Karpas-422 (cell line): Measurements from ENCODE around the gene SEL1L2. TPM values are rescaled to one million over a fixed set of nuclear protein-coding genes. Genes with fewer than 3 reads are reported as not detected.

Experiments
- DNase-seq: peaks from one replicate; pipeline ENCODE4 v3.0.0-alpha.2; 2015
- H2AFZ ChIP-seq: fragments of 200-600 bp; sonication (generic); 2 replicates; pipeline ENCODE4 v1.6.1; 2014; ENCODE audit warnings: antibody characterized with exemption, low read length, mixed read lengths
- H3K27ac ChIP-seq: fragments of 200-600 bp; sonication (generic); 2 replicates; pipeline ENCODE4 v1.5.1; 2014; ENCODE audit warnings: mild to moderate bottlenecking, low read length, moderate library complexity
- H3K27me3 ChIP-seq: fragments of 200-600 bp; sonication (generic); 2 replicates; pipeline ENCODE4 v1.6.1; 2014; ENCODE audit warnings: low read length, mixed read lengths
- H3K36me3 ChIP-seq: fragments of 200-600 bp; sonication (generic); 2 replicates; pipeline ENCODE4 v1.6.1; 2014; ENCODE audit warnings: low read length, mixed read lengths; ENCODE audit not compliant: insufficient read depth
- H3K4me1 ChIP-seq: fragments of 200-600 bp; sonication (generic); 2 replicates; pipeline ENCODE4 v1.6.1; 2014; ENCODE audit warnings: mild to moderate bottlenecking, low read length, mixed read lengths
- H3K4me2 ChIP-seq: fragments of 200-600 bp; sonication (generic); 2 replicates; pipeline ENCODE4 v1.6.1; 2014; ENCODE audit warnings: low read length, low read depth, mild to moderate bottlenecking; ENCODE audit not compliant: poor library complexity, severe bottlenecking
- H3K4me3 ChIP-seq: fragments of 200-600 bp; sonication (generic); 2 replicates; pipeline ENCODE4 v1.5.1; 2014; ENCODE audit warnings: mild to moderate bottlenecking, antibody characterized with exemption, low read length, mixed read lengths
- H3K79me2 ChIP-seq: fragments of 200-600 bp; sonication (generic); 2 replicates; pipeline ENCODE4 v1.6.1; 2014; ENCODE audit warnings: mild to moderate bottlenecking, low read length, mixed read lengths
- H3K9ac ChIP-seq: fragments of 200-600 bp; sonication (generic); 2 replicates; pipeline ENCODE4 v1.6.0; 2014; ENCODE audit warnings: low read length
- H3K9me2 ChIP-seq: fragments of 200-600 bp; sonication (generic), shearing (Covaris generic); replicated peaks from 2 replicates; pipeline ENCODE4 v1.6.0; 2014; ENCODE audit warnings: mild to moderate bottlenecking, low read length, moderate library complexity; ENCODE audit not compliant: insufficient read depth
- H3K9me3 ChIP-seq: fragments of 300-700, 200-600 bp; sonication (generic); 2 replicates; pipeline ENCODE4 v1.6.1; 2014; ENCODE audit warnings: low read length, mixed read lengths
- H4K20me1 ChIP-seq: fragments of 200-600 bp; sonication (generic); 2 replicates; pipeline ENCODE4 v1.6.1; 2014; ENCODE audit warnings: mild to moderate bottlenecking, antibody characterized with exemption, low read length, low read depth; ENCODE audit not compliant: insufficient read depth
- total RNA-seq: library from RNA; depleted of rRNA; stranded (reverse); fragments of >200 nt; shearing (Covaris generic); gene quantifications from 2 replicates; pipeline ENCODE4 v1.2.3, GENCODE V29; 2014; ENCODE audit warnings: low replicate concordance

Gene SEL1L2
- total RNA-seq, 1 experiment from 2014 or later = not detected

DNA sequence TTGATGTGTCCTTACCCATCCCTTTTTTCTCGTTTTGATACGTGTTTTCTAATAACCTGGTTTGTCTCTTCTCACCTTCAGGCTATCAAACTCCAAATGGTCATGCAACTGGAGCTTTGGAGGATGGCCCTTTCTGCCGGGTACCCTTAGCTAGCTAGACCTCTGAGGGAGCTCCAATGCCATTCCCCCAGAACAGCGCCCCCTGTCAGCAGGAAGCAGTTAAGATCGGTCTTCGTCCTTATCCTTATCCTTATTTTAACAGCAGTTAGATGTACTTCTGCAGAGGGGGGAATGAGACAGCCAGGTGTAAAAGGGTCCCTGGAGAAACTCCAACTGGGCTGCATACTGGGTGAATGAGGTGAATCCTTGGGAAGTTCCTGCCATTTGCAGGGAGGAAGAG is 37.2 kb downstream of the SEL1L2 start:
- no peak overlapping the region for H2AFZ ChIP-seq
- no peaks in the 10 kb centered on the region for H3K27me3 ChIP-seq
- no peak overlapping the region for H3K4me2 ChIP-seq
- H3K27ac ChIP-seq = no peak overlapping the region
- no peaks in the 10 kb centered on the region for H3K9me2 ChIP-seq
- no peaks in the 10 kb centered on the region for H3K79me2 ChIP-seq
- no peaks in the 10 kb centered on the region for H3K4me1 ChIP-seq
- no peak overlapping the region for H3K9ac ChIP-seq
- H3K36me3 ChIP-seq = no peaks in the 10 kb centered on the region
- DNase-seq = peak; percentile 57
- H3K9me3 ChIP-seq = no peaks in the 10 kb centered on the region
- H3K4me3 ChIP-seq = no peak overlapping the region
- no peaks in the 10 kb centered on the region for H4K20me1 ChIP-seq

DNA sequence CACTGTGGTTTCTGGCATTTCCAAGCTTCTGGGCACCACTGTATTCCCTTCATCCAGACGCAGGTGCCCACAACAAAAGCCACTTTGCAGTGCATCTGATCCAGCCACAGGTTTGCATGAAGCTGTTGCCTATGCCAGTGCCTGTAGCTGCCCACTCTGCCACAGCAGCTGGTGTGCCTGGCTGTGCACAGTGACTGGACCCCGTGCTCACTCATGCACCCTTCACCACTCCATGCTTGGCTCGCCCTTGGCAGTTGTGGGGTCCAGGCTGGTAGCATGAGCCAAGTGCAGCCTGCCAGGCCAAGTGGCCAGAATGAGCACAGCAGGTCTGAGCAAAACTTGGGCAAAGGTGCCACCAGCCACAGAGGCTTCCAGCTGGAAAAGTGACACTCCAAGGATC is 42.7 kb downstream of the SEL1L2 start:
- no peaks in the 10 kb centered on the region for H3K9me2 ChIP-seq
- no peaks in the 10 kb centered on the region for H3K36me3 ChIP-seq
- H3K9ac ChIP-seq = no peak overlapping the region
- H3K79me2 ChIP-seq = no peaks in the 10 kb centered on the region
- no peak overlapping the region for H3K4me2 ChIP-seq
- H3K9me3 ChIP-seq = no peaks in the 10 kb centered on the region
- H3K4me3 ChIP-seq = no peak overlapping the region
- no peaks in the 10 kb centered on the region for H4K20me1 ChIP-seq
- no peaks in the 10 kb centered on the region for H3K27me3 ChIP-seq
- DNase-seq = no peak
- no peak overlapping the region for H2AFZ ChIP-seq
- no peak overlapping the region for H3K27ac ChIP-seq
- H3K4me1 ChIP-seq = no peaks in the 10 kb centered on the region

GRCh38 chr20:13941031-13941430 is 49.4 kb downstream of the SEL1L2 start:
- Histone ChIP-seq H2AFZ (no peak overlapping the region), H4K20me1 (no peaks in the 10 kb centered on the region), H3K9me2 (no peaks in the 10 kb centered on the region), H3K79me2 (no peaks in the 10 kb centered on the region), H3K9ac (no peak overlapping the region), H3K27ac (no peak overlapping the region), H3K4me2 (no peak overlapping the region), H3K9me3 (no peaks in the 10 kb centered on the region), H3K27me3 (no peaks in the 10 kb centered on the region), H3K36me3 (no peaks in the 10 kb centered on the region), H3K4me3 (no peak overlapping the region), H3K4me1 (no peaks in the 10 kb centered on the region)
- no peak for DNase-seq

DNA sequence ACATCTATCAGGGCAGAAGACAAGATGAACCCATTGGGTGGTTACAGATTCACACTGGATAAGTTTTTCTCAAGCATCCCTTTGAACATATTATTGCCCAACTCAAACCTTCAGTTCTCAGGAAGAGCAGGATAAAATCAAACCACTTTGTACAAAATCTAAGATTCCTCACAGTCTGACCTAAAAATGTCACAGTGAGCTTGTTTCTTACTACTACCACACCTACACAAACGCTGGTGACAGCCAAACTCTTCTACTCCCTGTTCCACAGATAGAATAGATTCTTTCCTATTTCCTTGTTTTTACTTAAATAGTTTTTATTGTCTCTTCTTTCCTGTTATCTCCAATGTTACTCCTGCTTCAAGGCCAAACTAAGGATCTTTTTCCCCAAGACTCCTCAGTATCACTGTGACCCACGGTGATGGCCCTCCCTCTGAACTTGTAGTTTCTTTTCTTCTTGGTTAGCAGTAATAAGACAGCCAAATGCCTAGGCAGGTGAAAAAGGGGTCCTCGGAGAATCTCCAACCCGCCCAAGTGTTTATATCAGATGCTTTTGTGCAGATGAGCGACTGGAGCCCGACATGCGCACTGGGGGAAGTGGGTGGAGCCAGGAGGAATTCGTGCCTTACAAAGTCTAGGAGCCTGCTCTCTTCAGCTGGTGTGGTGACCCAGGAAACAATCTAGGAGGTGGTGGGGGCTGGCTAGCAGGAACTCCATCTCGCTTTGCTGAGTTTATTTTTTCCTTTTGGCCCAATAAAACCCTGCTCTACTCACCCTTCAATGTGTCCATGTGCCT is 53.4 kb downstream of the SEL1L2 start:
- no peak overlapping the region for H3K9ac ChIP-seq
- H3K27ac ChIP-seq = no peak overlapping the region
- H3K9me3 ChIP-seq = no peaks in the 10 kb centered on the region
- H3K79me2 ChIP-seq = no peaks in the 10 kb centered on the region
- H3K27me3 ChIP-seq = no peaks in the 10 kb centered on the region
- H3K9me2 ChIP-seq = no peaks in the 10 kb centered on the region
- no peaks in the 10 kb centered on the region for H3K36me3 ChIP-seq
- no peak overlapping the region for H3K4me3 ChIP-seq
- H2AFZ ChIP-seq = no peak overlapping the region
- H3K4me2 ChIP-seq = no peak overlapping the region
- H3K4me1 ChIP-seq = no peaks in the 10 kb centered on the region
- no peaks in the 10 kb centered on the region for H4K20me1 ChIP-seq
- peak; percentile 37 for DNase-seq

DNA sequence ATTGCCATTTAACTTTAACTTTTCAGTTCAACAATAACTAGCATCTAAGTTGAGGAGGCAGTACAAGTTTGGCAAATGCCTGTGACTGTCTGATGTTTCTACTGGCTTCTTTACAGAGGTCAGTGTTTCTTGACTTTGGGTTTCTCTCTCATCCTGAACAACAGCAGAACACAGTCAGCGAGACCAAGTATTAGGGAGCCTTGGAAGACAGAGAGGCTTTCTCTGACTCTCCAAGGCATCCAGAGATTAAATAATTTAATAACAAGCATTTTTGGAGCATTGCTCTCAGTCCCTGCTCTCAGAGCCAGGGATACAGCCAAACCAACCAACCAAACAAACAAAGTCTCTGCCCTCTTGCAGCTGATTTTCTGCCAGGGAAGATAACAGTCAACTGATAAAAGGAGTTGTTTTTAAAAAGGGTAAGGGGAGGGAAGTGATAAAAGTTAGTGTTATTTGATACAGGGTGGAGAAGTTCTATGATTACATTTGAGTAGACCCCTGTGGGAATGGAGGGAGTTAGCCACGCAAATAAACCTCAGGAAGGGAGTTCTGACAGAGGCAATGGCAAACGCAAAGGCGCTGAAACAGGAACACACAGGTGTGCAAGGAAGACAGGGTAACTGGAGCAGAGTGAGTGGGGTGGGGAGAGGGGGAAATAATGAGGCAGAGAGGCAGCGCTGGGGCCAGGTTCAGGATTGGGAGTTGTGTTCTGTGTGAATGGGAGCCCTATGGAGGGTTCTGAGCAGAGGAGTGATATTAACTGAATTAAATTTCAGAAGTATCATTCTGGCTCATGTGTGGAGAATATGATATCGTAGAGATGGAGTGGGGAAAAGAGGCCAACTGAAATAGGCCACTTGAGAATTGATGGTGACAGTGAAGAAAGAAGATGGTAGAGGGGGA is 55.2 kb downstream of the SEL1L2 start:
- Histone ChIP-seq H2AFZ (no peak overlapping the region), H3K79me2 (no peaks in the 10 kb centered on the region), H3K9me3 (no peaks in the 10 kb centered on the region), H3K36me3 (no peaks in the 10 kb centered on the region), H3K4me3 (no peak overlapping the region), H3K27me3 (no peaks in the 10 kb centered on the region), H4K20me1 (no peaks in the 10 kb centered on the region), H3K9ac (no peak overlapping the region), H3K4me2 (no peak overlapping the region), H3K27ac (no peak overlapping the region), H3K9me2 (no peaks in the 10 kb centered on the region), H3K4me1 (no peaks in the 10 kb centered on the region)
- DNase-seq = no peak

GRCh38 chr20:13930281-13930680 is 60.1 kb downstream of the SEL1L2 start:
- no peak overlapping the region for H2AFZ ChIP-seq

DNA sequence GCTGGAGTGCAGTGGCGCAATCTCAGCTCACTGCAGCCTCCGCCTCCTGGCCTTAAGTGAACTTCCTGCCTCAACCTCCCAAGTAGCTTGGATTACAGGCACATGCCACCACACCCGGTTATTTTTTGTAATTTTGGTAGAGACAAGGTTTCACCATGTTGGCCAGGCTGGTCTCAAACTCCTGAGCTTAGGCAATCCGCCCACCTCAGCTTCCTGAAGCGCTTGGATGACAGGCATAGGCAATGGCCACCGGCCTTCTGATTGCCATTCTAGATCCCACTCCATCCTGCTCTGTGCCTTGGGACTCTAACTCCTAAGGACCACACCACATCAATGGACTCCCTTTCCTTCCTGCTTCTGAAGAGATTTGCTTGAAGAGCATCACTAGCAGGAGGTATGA is 60.6 kb downstream of the SEL1L2 start:
- H3K27ac ChIP-seq = no peak overlapping the region
- no peaks in the 10 kb centered on the region for H3K36me3 ChIP-seq
- no peak overlapping the region for H3K9ac ChIP-seq
- no peak for DNase-seq
- H3K9me2 ChIP-seq = no peaks in the 10 kb centered on the region
- no peaks in the 10 kb centered on the region for H3K4me1 ChIP-seq
- no peak overlapping the region for H2AFZ ChIP-seq
- H3K4me2 ChIP-seq = no peak overlapping the region
- no peak overlapping the region for H3K4me3 ChIP-seq
- H4K20me1 ChIP-seq = no peaks in the 10 kb centered on the region
- no peaks in the 10 kb centered on the region for H3K79me2 ChIP-seq
- H3K27me3 ChIP-seq = no peaks in the 10 kb centered on the region
- H3K9me3 ChIP-seq = no peaks in the 10 kb centered on the region

More at GRCh38 chr20:13930281-13930680, 60.1 kb downstream of the SEL1L2 start:
- Histone ChIP-seq H3K9me3 (no peaks in the 10 kb centered on the region), H3K9ac (no peak overlapping the region), H3K79me2 (no peaks in the 10 kb centered on the region), H3K4me1 (no peaks in the 10 kb centered on the region), H3K27ac (no peak overlapping the region), H3K9me2 (no peaks in the 10 kb centered on the region), H3K4me2 (no peak overlapping the region), H3K36me3 (no peaks in the 10 kb centered on the region), H3K4me3 (no peak overlapping the region), H4K20me1 (no peaks in the 10 kb centered on the region), H3K27me3 (no peaks in the 10 kb centered on the region)
- no peak for DNase-seq

GRCh38 chr20:13928901-13929300 is 61.5 kb downstream of the SEL1L2 start:
- Histone ChIP-seq H4K20me1 (no peaks in the 10 kb centered on the region), H3K27ac (no peak overlapping the region), H3K4me2 (no peak overlapping the region), H3K27me3 (no peaks in the 10 kb centered on the region), H3K9ac (no peak overlapping the region), H3K36me3 (no peaks in the 10 kb centered on the region), H3K79me2 (no peaks in the 10 kb centered on the region), H2AFZ (no peak overlapping the region), H3K4me3 (no peak overlapping the region), H3K4me1 (no peaks in the 10 kb centered on the region), H3K9me2 (no peaks in the 10 kb centered on the region), H3K9me3 (no peaks in the 10 kb centered on the region)
- DNase-seq = no peak
